Measurements from ENCODE around the gene MAP2K1. TPM values are rescaled to one million over a fixed set of nuclear protein-coding genes. Genes with fewer than 3 reads are reported as not detected.

The MAP2K1 gene
- total RNA-seq, 3 donors from 2014 or later = 29.2 to 59.7 (median 38.5) TPM

DNA sequence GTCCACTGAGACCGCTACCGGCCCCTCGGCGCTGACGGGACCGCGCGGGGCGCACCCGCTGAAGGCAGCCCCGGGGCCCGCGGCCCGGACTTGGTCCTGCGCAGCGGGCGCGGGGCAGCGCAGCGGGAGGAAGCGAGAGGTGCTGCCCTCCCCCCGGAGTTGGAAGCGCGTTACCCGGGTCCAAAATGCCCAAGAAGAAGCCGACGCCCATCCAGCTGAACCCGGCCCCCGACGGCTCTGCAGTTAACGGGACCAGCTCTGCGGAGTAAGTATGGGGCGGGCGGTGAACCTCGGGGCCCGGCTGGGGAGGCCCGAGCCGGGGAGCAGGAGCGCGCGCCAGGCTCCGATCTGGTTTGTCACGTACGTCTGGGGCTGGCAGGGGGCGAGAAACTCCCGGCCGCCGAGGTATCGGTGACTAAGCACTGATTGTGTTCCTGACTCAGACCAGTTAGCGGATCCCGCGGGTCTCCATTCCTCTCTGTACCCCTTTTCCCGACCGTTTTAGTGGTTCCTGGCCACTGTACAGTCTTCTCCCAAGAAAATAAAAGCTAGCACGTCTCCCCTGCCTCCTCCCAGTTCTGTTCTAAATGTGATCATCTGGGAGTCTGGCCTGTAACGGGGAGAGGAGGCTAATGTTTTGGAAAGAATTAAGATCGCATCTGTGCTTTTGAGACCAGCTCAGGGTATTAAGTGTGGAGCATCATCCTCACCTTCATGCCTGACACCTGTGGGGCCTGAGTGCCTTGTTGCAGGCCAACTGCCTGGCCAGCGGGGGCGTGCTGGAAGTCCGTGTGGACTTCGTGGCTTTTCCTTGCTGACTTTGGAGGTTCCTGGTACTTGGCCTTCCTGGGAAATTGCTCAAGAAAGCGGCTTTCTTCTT, 691 bp downstream of the MAP2K1 start:
- peak; percentile 45 to 60 for DNase-seq (ENCODE audit: low spot score in 2 of 2)
- H3K27ac ChIP-seq = peak overlapping the region; percentile 89
- intact Hi-C loops (cut with DNase I; ENCODE audit: low total_unique reads) = loop anchor here (5.0 kb wide), 2 partner anchors 110 to 1615 kb away; partner anchors contain the start of gene SNAPC5
- H3K36me3 ChIP-seq = no peaks in the 10 kb centered on the region
- H3K4me1 ChIP-seq = peaks cover 0 to 5% of the 10 kb centered on the region in 2 donors
- no peaks in the 10 kb centered on the region for H3K27me3 ChIP-seq
- H3K9me3 ChIP-seq = no peaks in the 10 kb centered on the region
- peak overlapping the region; percentile 77 to 91 (median 86) for H3K4me3 ChIP-seq
- no peak for TF ChIP-seq POLR2AphosphoS5 (IDR thresholded peaks at IDR 0.05)
- TF ChIP-seq, protein P1, sequence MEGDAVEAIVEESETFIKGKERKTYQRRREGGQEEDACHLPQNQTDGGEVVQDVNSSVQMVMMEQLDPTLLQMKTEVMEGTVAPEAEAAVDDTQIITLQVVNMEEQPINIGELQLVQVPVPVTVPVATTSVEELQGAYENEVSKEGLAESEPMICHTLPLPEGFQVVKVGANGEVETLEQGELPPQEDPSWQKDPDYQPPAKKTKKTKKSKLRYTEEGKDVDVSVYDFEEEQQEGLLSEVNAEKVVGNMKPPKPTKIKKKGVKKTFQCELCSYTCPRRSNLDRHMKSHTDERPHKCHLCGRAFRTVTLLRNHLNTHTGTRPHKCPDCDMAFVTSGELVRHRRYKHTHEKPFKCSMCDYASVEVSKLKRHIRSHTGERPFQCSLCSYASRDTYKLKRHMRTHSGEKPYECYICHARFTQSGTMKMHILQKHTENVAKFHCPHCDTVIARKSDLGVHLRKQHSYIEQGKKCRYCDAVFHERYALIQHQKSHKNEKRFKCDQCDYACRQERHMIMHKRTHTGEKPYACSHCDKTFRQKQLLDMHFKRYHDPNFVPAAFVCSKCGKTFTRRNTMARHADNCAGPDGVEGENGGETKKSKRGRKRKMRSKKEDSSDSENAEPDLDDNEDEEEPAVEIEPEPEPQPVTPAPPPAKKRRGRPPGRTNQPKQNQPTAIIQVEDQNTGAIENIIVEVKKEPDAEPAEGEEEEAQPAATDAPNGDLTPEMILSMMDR (IDR thresholded peaks at IDR 0.05) = peak in 1 of 3 donors; percentile 15

DNA sequence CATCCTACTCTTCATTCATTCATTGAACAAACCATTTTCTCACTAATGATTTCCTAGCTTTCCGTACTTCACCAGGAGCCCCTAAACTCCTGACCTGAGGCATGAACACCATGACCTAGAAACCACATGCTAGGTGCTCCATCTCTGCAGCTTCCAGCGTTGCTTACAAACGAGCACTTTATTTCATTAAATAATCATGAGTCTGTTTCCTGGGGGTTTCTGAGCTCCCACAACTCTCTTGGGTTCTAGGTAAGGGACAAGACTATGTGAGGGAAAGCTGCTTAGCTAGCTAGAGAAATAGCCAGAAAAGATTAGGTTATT, 1.3 kb downstream of the MAP2K1 start:
- H3K9me3 ChIP-seq = no peaks in the 10 kb centered on the region
- H3K36me3 ChIP-seq = no peaks in the 10 kb centered on the region
- H3K27ac ChIP-seq = peak overlapping the region in 1 of 2 donors; percentile 89
- peak overlapping the region; percentile 77 to 91 (median 86) for H3K4me3 ChIP-seq
- peaks cover 0 to 5% of the 10 kb centered on the region in 2 donors for H3K4me1 ChIP-seq
- TF ChIP-seq POLR2A (IDR thresholded peaks at IDR 0.05) = no peak
- TF ChIP-seq, protein P1 (IDR thresholded peaks at IDR 0.05) = no peak
- TF ChIP-seq POLR2AphosphoS5 (IDR thresholded peaks at IDR 0.05) = no peak
- intact Hi-C loops (cut with DNase I; ENCODE audit: low total_unique reads) = loop anchor here (5.0 kb wide), 2 partner anchors 109 to 1614 kb away; partner anchors contain the start of gene SNAPC5
- H3K27me3 ChIP-seq = no peaks in the 10 kb centered on the region
- no peak for DNase-seq (ENCODE audit: low spot score in 2 of 2)

DNA sequence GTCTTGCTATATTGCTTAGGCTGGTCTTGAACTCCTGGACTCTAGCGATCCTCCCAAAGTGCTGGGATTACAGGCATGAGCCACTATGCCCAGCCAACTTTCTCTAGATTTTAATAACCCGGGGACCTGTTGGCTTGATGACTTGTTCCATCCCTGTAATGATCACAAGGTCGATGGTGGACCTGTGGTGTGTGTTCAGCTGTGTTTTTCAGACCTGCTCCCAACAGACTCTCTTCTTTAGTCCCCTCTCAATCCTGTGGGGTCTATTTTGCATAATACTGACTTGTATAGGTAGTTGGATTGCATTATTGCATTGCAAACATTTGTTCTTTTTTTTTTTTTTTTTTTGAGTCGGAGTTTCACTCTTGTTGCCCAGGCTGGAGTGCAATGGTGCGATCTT, 1.9 kb downstream of the MAP2K1 start:
- no peak overlapping the region for H3K27ac ChIP-seq
- H3K36me3 ChIP-seq = no peaks in the 10 kb centered on the region
- no peak for TF ChIP-seq POLR2A (IDR thresholded peaks at IDR 0.05)
- TF ChIP-seq, protein P1 (IDR thresholded peaks at IDR 0.05) = no peak
- no peaks in the 10 kb centered on the region for H3K9me3 ChIP-seq
- no peak for DNase-seq (ENCODE audit: low spot score in 2 of 2)
- H3K27me3 ChIP-seq = no peaks in the 10 kb centered on the region
- peaks cover 0 to 5% of the 10 kb centered on the region in 2 donors for H3K4me1 ChIP-seq
- intact Hi-C loops (cut with DNase I; ENCODE audit: low total_unique reads) = loop anchor here (5.0 kb wide), 2 partner anchors 109 to 1614 kb away; partner anchors contain the start of gene SNAPC5
- no peak overlapping the region for H3K4me3 ChIP-seq

DNA sequence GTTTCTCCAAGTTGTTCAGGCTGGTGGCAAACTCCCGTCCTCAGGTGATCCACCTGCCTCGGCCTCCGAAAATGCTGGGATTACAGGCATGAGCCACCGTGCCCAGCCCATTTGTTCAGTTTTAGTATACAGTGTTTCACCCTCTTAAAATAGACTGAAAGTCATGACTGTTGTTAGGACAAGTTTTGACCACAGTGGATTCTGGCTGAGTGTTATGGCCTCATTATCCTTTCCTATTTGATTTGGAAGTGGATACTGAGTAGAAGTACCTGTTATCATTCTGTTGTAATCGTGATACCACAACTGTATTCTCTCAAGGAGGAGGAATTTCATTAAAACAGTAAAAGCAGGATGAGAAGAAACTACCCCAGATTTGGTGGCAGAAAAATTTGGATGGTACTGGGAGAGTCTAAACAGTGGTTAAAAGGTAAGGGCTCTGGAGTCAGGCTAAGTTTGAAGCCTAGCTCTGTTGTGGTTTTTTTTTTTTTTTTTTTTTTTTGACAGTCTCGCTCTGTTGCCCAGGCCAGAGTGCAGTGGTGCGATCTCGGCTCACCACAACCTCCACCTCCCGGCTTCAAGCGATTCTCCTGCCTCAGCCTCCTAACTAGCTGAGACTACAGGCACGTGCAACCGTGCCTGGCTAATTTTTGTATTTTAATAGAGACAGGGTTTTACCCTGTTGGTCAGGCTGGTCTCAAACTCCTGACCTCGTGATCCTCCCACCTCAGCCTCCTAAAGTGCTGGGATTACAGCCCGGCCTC, 2.6 kb downstream of the MAP2K1 start:
- Histone ChIP-seq H3K4me3 (no peak overlapping the region), H3K9me3 (no peaks in the 10 kb centered on the region), H3K27ac (no peak overlapping the region), H3K36me3 (no peaks in the 10 kb centered on the region), H3K4me1 (peaks cover 0 to 5% of the 10 kb centered on the region in 2 donors), H3K27me3 (no peaks in the 10 kb centered on the region)
- TF ChIP-seq, protein P1 (IDR thresholded peaks at IDR 0.05) = no peak
- TF ChIP-seq POLR2AphosphoS5 (IDR thresholded peaks at IDR 0.05) = no peak
- no peak for TF ChIP-seq POLR2A (IDR thresholded peaks at IDR 0.05)
- DNase-seq (ENCODE audit: low spot score in 2 of 2) = no peak
- intact Hi-C loops (cut with DNase I; ENCODE audit: low total_unique reads) = loop anchor here (5.0 kb wide), 2 partner anchors 108 to 1613 kb away; partner anchors contain the start of gene SNAPC5

Measured in breast epithelium (tissue), 4 donors.